Mesenchymal stem cell (in vitro differentiated cells and primary cell): ENCODE measurements around the gene PRKCD.

Experiments
- DNase-seq: peaks from one replicate; pipeline ENCODE4 v3.0.0-alpha.2; 2013
- H2AFZ ChIP-seq: one replicate; pipeline ENCODE4 v1.6.1; 2013; ENCODE audit warnings: low read depth, mild to moderate bottlenecking, control low read depth, inconsistent platforms, low read length, moderate library complexity
- H2AK5ac ChIP-seq: 2 replicates; pipeline ENCODE4 v1.6.1; 2013; ENCODE audit warnings: low read length, moderate library complexity, mild to moderate bottlenecking, inconsistent platforms; ENCODE audit not compliant: severe bottlenecking
- H2BK120ac ChIP-seq: one replicate; pipeline ENCODE4 v1.6.1; 2013; ENCODE audit warnings: low read depth, mild to moderate bottlenecking, inconsistent platforms, low read length, moderate library complexity
- H2BK12ac ChIP-seq, 2 experiments: one replicate each; pipeline ENCODE4 v1.6.1; 2013; ENCODE audit warnings: inconsistent platforms in 2 of 2, low read length in 2 of 2, mild to moderate bottlenecking in 2 of 2, moderate library complexity in 2 of 2, control low read depth in 1 of 2
- H2BK15ac ChIP-seq: one replicate; pipeline ENCODE4 v1.6.1; 2013; ENCODE audit warnings: mild to moderate bottlenecking, low read depth, inconsistent platforms; ENCODE audit not compliant: poor library complexity, severe bottlenecking
- H2BK5ac ChIP-seq: 2 replicates; pipeline ENCODE4 v1.6.1; 2013; ENCODE audit warnings: low read depth, mild to moderate bottlenecking, low read length, control low read depth, inconsistent platforms; ENCODE audit not compliant: poor library complexity, severe bottlenecking
- H3K14ac ChIP-seq, 2 experiments: one replicate each; pipeline ENCODE4 v1.6.1; 2013; ENCODE audit warnings: inconsistent platforms in 2 of 2, low read length in 2 of 2, control low read depth in 1 of 2, mild to moderate bottlenecking in 1 of 2, moderate library complexity in 1 of 2
- H3K18ac ChIP-seq, 2 experiments: one replicate each; pipeline ENCODE4 v1.6.1; 2013; ENCODE audit warnings: inconsistent platforms in 2 of 2, low read length in 2 of 2, control low read depth in 1 of 2, low read depth in 1 of 2, mild to moderate bottlenecking in 1 of 2
- H3K23ac ChIP-seq, 2 experiments: one replicate each; pipeline ENCODE4 v1.6.1; 2013; ENCODE audit warnings: inconsistent platforms in 2 of 2, low read length in 2 of 2, mild to moderate bottlenecking in 2 of 2, moderate library complexity in 2 of 2, control low read depth in 1 of 2
- H3K27ac ChIP-seq: 2 replicates; pipeline ENCODE4 v1.5.1; 2013; ENCODE audit warnings: mild to moderate bottlenecking, moderate library complexity, low read length, control low read depth, inconsistent platforms; ENCODE audit not compliant: poor library complexity, severe bottlenecking
- H3K27me3 ChIP-seq, 2 experiments: 2 replicates each; pipeline versions ENCODE4 v1.6.1 to v1.7.0; 2013; ENCODE audit warnings: low read length in 2 of 2, mild to moderate bottlenecking in 2 of 2, moderate library complexity in 2 of 2, control low read depth in 1 of 2, inconsistent platforms in 1 of 2; ENCODE audit not compliant: control insufficient read depth in 1 of 2, insufficient read depth in 1 of 2
- H3K36me3 ChIP-seq, 2 experiments: 2 replicates each; pipeline versions ENCODE4 v1.6.1 to v1.7.0; 2013; ENCODE audit warnings: low read length in 2 of 2, control low read depth in 1 of 2, inconsistent platforms in 1 of 2, low read depth in 1 of 2, mild to moderate bottlenecking in 1 of 2; ENCODE audit not compliant: insufficient read depth in 2 of 2, control insufficient read depth in 1 of 2
- H3K4ac ChIP-seq, 2 experiments: one replicate each; pipeline ENCODE4 v1.6.1; 2013; ENCODE audit warnings: inconsistent platforms in 2 of 2, low read length in 2 of 2, mild to moderate bottlenecking in 2 of 2, moderate library complexity in 2 of 2, control low read depth in 1 of 2, low read depth in 1 of 2
- H3K4me1 ChIP-seq: 2 replicates; pipeline ENCODE4 v1.6.1; 2013; ENCODE audit warnings: low read depth, low read length, control low read depth; ENCODE audit not compliant: control insufficient read depth, insufficient read depth
- H3K4me2 ChIP-seq: 2 replicates; pipeline ENCODE4 v1.6.1; 2013; ENCODE audit warnings: low read length, mild to moderate bottlenecking, inconsistent platforms; ENCODE audit not compliant: poor library complexity, severe bottlenecking
- H3K4me3 ChIP-seq, 2 experiments: 2 replicates each; pipeline versions ENCODE4 v1.5.1 to v1.7.0; 2013; ENCODE audit warnings: low read length in 2 of 2, mild to moderate bottlenecking in 2 of 2, control low read depth in 1 of 2, low read depth in 1 of 2; ENCODE audit not compliant: insufficient read depth in 1 of 2
- H3K79me1 ChIP-seq: replicated peaks from 2 replicates; pipeline ENCODE4 v1.6.1; 2013; ENCODE audit warnings: mild to moderate bottlenecking, control low read depth, low read length, inconsistent platforms; ENCODE audit not compliant: poor library complexity, severe bottlenecking
- H3K9ac ChIP-seq: 2 replicates; pipeline ENCODE4 v1.7.0; 2013; ENCODE audit warnings: mild to moderate bottlenecking, low read length, moderate library complexity
- H3K9me3 ChIP-seq: 2 replicates; pipeline ENCODE4 v1.7.0; 2013; ENCODE audit warnings: mild to moderate bottlenecking, low read length; ENCODE audit not compliant: control insufficient read depth
- H4K8ac ChIP-seq: one replicate; pipeline ENCODE4 v1.6.1; 2013; ENCODE audit warnings: inconsistent platforms, mild to moderate bottlenecking, low read length, moderate library complexity
- H4K91ac ChIP-seq: one replicate; pipeline ENCODE4 v1.6.1; 2013; ENCODE audit warnings: mild to moderate bottlenecking, low read length, inconsistent platforms
- WGBS: methylation state at CpG from one replicate; pipeline ENCODE4 v1.1.7; 2013; ENCODE audit warnings: mixed read lengths; 5-methylcytosine and 5-hydroxymethylcytosine counted together

PRKCD gene

GRCh38 chr3:53180305-53181023 lies 19.5 kb downstream of the PRKCD start:
- Histone ChIP-seq H3K23ac (no peak overlapping the region), H2AK5ac (no peak overlapping the region), H4K8ac (no peak overlapping the region), H3K4me3 (no peak overlapping the region), H3K9me3 (no peaks in the 10 kb centered on the region), H3K4me1 (peaks cover 8% of the 10 kb centered on the region), H2BK5ac (no peak overlapping the region), H2BK12ac (no peak overlapping the region), H2AFZ (no peak overlapping the region), H3K14ac (no peak overlapping the region), H2BK120ac (no peak overlapping the region), H3K9ac (no peak overlapping the region), H4K91ac (no peak overlapping the region), H3K27me3 (no peaks in the 10 kb centered on the region), H3K18ac (no peak overlapping the region), H3K27ac (no peak overlapping the region), H3K36me3 (peaks cover 50 to 69% of the 10 kb centered on the region in 2 experiments), H3K4me2 (no peak overlapping the region), H3K4ac (no peak overlapping the region), H3K79me1 (peaks cover 24% of the 10 kb centered on the region), H2BK15ac (no peak overlapping the region)
- DNase-seq, result no peak
- WGBS, result 95% methylated on average over 10 of the region's 11 CpGs

GRCh38 chr3:53181024-53181371 lies 20.0 kb downstream of the PRKCD start:
- no peak overlapping the region for H2BK120ac ChIP-seq
- no peak overlapping the region for H4K8ac ChIP-seq
- no peak overlapping the region for H3K14ac ChIP-seq
- H2AFZ ChIP-seq, result no peak overlapping the region
- DNase-seq, result no peak
- H3K79me1 ChIP-seq, result peaks cover 24% of the 10 kb centered on the region
- H3K4me2 ChIP-seq, result no peak overlapping the region
- H3K27ac ChIP-seq, result no peak overlapping the region
- H3K4me3 ChIP-seq, result no peak overlapping the region
- no peak overlapping the region for H2BK15ac ChIP-seq
- H3K9me3 ChIP-seq, result no peaks in the 10 kb centered on the region
- no peak overlapping the region for H4K91ac ChIP-seq
- H3K36me3 ChIP-seq, result peaks cover 56 to 73% of the 10 kb centered on the region in 2 experiments
- H3K18ac ChIP-seq, result no peak overlapping the region
- H3K4me1 ChIP-seq, result peaks cover 5% of the 10 kb centered on the region
- no peak overlapping the region for H3K4ac ChIP-seq
- H2BK12ac ChIP-seq, result no peak overlapping the region
- WGBS, result 97% methylated on average over 4 of the region's 4 CpGs
- H3K9ac ChIP-seq, result no peak overlapping the region
- H3K23ac ChIP-seq, result no peak overlapping the region
- H2BK5ac ChIP-seq, result no peak overlapping the region
- no peak overlapping the region for H2AK5ac ChIP-seq
- H3K27me3 ChIP-seq, result no peaks in the 10 kb centered on the region

GRCh38 chr3:53181528-53181927 lies 20.5 kb downstream of the PRKCD start:
- Histone ChIP-seq H4K8ac (no peak overlapping the region), H2BK5ac (no peak overlapping the region), H2BK15ac (no peak overlapping the region), H3K4me1 (no peaks in the 10 kb centered on the region), H3K27me3 (no peaks in the 10 kb centered on the region), H4K91ac (no peak overlapping the region), H2AFZ (no peak overlapping the region), H3K27ac (no peak overlapping the region), H3K79me1 (peaks cover 20% of the 10 kb centered on the region), H3K36me3 (peaks cover 61 to 74% of the 10 kb centered on the region in 2 experiments), H3K14ac (no peak overlapping the region), H3K4ac (no peak overlapping the region), H2BK12ac (no peak overlapping the region), H3K23ac (no peak overlapping the region), H3K4me3 (no peak overlapping the region), H3K9ac (no peak overlapping the region), H2AK5ac (no peak overlapping the region), H3K9me3 (no peaks in the 10 kb centered on the region), H2BK120ac (no peak overlapping the region), H3K4me2 (no peak overlapping the region), H3K18ac (no peak overlapping the region)
- DNase-seq, result no peak
- over 99% methylated on average over 11 of the region's 11 CpGs for WGBS

DNA sequence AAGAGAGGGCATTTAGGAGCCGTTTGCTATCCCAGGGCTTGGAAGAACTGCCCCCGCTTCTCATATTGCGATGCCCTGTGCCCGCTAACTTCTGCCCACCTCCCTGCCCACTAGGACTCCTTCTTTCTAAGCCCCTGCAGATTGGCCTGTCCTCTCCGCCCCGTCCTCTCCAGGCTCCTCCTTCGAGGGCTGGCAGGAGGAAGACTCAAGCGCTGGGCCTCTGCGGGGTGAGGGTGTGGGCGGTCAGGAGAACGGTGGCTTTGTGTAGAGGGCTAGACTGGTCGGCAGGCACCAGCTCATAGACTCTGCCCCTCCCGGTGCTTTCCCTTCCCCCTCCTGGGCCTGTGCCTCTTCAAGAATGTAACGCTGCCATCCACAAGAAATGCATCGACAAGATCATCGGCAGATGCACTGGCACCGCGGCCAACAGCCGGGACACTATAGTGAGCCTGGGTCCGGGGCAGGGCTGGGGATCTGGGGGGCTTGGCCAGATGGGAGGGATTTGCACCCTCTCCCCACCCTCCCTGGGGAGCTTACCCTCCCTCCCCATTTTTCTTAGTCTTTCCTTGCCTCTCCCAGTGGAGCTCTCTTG lies 21.9 kb downstream of the PRKCD start:
- H3K4me1 ChIP-seq, result no peaks in the 10 kb centered on the region
- no peak overlapping the region for H2BK15ac ChIP-seq
- no peak overlapping the region for H3K23ac ChIP-seq
- no peak for DNase-seq
- H3K4me2 ChIP-seq, result no peak overlapping the region
- H3K36me3 ChIP-seq, result peaks cover 72 to 83% of the 10 kb centered on the region in 2 experiments
- H3K14ac ChIP-seq, result no peak overlapping the region
- no peak overlapping the region for H3K4me3 ChIP-seq
- H2AFZ ChIP-seq, result no peak overlapping the region
- WGBS, result 97% methylated on average over 17 of the region's 20 CpGs
- H4K91ac ChIP-seq, result no peak overlapping the region
- no peak overlapping the region for H3K27ac ChIP-seq
- H4K8ac ChIP-seq, result no peak overlapping the region
- H2AK5ac ChIP-seq, result no peak overlapping the region
- H3K79me1 ChIP-seq, result peaks cover 11% of the 10 kb centered on the region
- H3K9ac ChIP-seq, result no peak overlapping the region
- no peaks in the 10 kb centered on the region for H3K27me3 ChIP-seq
- no peak overlapping the region for H3K4ac ChIP-seq
- no peak overlapping the region for H2BK120ac ChIP-seq
- H3K18ac ChIP-seq, result no peak overlapping the region
- H2BK12ac ChIP-seq, result no peak overlapping the region
- H2BK5ac ChIP-seq, result no peak overlapping the region
- no peaks in the 10 kb centered on the region for H3K9me3 ChIP-seq
